Keratinocyte (primary cell): ENCODE data around the gene CHRM4. TPM values are rescaled to one million over a fixed set of nuclear protein-coding genes. Genes with fewer than 3 reads are reported as not detected.

ENCODE experiments used
- DNase-seq: peaks from one replicate; pipeline ENCODE4 v3.0.0-alpha.2; 2011; ENCODE audit warnings: low read depth, missing footprints, low spot score
- FAIRE-seq: peaks from 2 replicates; lab custom pipeline; 2011; peaks lifted over from hg19 to GRCh38; lab: Jason Lieb, UNC
- H2AFZ ChIP-seq: 2 replicates; pipeline ENCODE4 v1.6.0; 2012; ENCODE audit warnings: low read length, control low read depth, inconsistent platforms; ENCODE audit not compliant: control insufficient read depth
- H3K27ac ChIP-seq: 2 replicates; pipeline ENCODE4 v1.5.1; 2011; ENCODE audit warnings: low read length; ENCODE audit not compliant: control insufficient read depth, insufficient read depth
- H3K27me3 ChIP-seq: 3 replicates; pipeline ENCODE4 v1.6.0; 2011; ENCODE audit warnings: low read length; ENCODE audit not compliant: control insufficient read depth, insufficient read depth; ENCODE audit errors: extremely low read depth
- H3K36me3 ChIP-seq, 2 experiments: 2 replicates in 1 of 2; 3 replicates in 1 of 2; pipeline ENCODE4 v1.5.1; 2011; ENCODE audit warnings: low read length in 2 of 2, mild to moderate bottlenecking in 1 of 2; ENCODE audit not compliant: control insufficient read depth in 2 of 2, insufficient read depth in 2 of 2; ENCODE audit errors: extremely low read depth in 1 of 2
- H3K4me1 ChIP-seq: 3 replicates; pipeline ENCODE4 v1.5.1; 2011; ENCODE audit warnings: low read length; ENCODE audit not compliant: control insufficient read depth, insufficient read depth; ENCODE audit errors: extremely low read depth
- H3K4me2 ChIP-seq: 3 replicates; pipeline ENCODE4 v1.6.0; 2011; ENCODE audit warnings: low read depth, low read length; ENCODE audit not compliant: control insufficient read depth, insufficient read depth; ENCODE audit errors: extremely low read depth
- H3K4me3 ChIP-seq, 3 experiments: fragments of 200-600 bp in 1 of 3; sonication (generic) in 1 of 3; 2 replicates in 2 of 3; 3 replicates in 1 of 3; pipeline ENCODE4 v1.5.1; 2011 to 2016; ENCODE audit warnings: low read length in 3 of 3, mild to moderate bottlenecking in 3 of 3, control low read depth in 2 of 3, inconsistent platforms in 1 of 3, low read depth in 1 of 3, mixed read lengths in 1 of 3, mixed run types in 1 of 3, moderate library complexity in 1 of 3; ENCODE audit not compliant: control insufficient read depth in 2 of 3, insufficient read depth in 2 of 3; ENCODE audit errors: extremely low read depth in 1 of 3
- H3K79me2 ChIP-seq: 2 replicates; pipeline ENCODE4 v1.6.0; 2012; ENCODE audit warnings: low read length; ENCODE audit not compliant: control insufficient read depth, insufficient read depth
- H3K9ac ChIP-seq: 3 replicates; pipeline ENCODE4 v1.6.0; 2011; ENCODE audit warnings: low read length; ENCODE audit not compliant: control insufficient read depth, insufficient read depth; ENCODE audit errors: extremely low read depth
- H3K9me1 ChIP-seq: 3 replicates; pipeline ENCODE4 v1.6.0; 2011; ENCODE audit warnings: low read length; ENCODE audit not compliant: control insufficient read depth, insufficient read depth; ENCODE audit errors: extremely low read depth
- H3K9me3 ChIP-seq: 2 replicates; pipeline ENCODE4 v1.5.1; 2012; ENCODE audit warnings: low read depth, low read length; ENCODE audit not compliant: control insufficient read depth
- H4K20me1 ChIP-seq: 3 replicates; pipeline ENCODE4 v1.6.0; 2011; ENCODE audit warnings: low read length; ENCODE audit not compliant: control insufficient read depth, insufficient read depth; ENCODE audit errors: extremely low read depth
- CTCF ChIP-seq, 3 experiments: IDR thresholded peaks in 1 of 3; conservative IDR thresholded peaks in 1 of 3; optimal IDR thresholded peaks in 1 of 3; 2 replicates in 2 of 3; 3 replicates in 1 of 3; pipeline versions ENCODE3 to v1.5.1; 2011; ENCODE audit warnings: low read length in 3 of 3, mild to moderate bottlenecking in 3 of 3, moderate library complexity in 2 of 3, control low read depth in 1 of 3, inconsistent platforms in 1 of 3; ENCODE audit not compliant: insufficient read depth in 2 of 3; ENCODE audit errors: extremely low read depth in 1 of 3
- EZH2 ChIP-seq: IDR thresholded peaks from one replicate; pipeline ENCODE4 v1.6.1; 2012; ENCODE audit warnings: inconsistent platforms, mild to moderate bottlenecking, low read length, moderate library complexity
- dilution Hi-C: fragments of 300-500 bp; cut with MboI; formaldehyde crosslinking; loops from one replicate; pipeline ENCODE4 v1.7.0; 2020; ENCODE audit warnings: low sequenced_read_pairs; ENCODE audit not compliant: extremely low pct_ligation_motif_present
- polyA plus RNA-seq, 5 experiments: library from polyadenylated mRNA; depleted of rRNA in 3 of 5; stranded (reverse) in 3 of 5; stranded (forward) in 1 of 5; unstranded in 1 of 5; fragments of >200 nt; gene quantifications; 1 replicate in 1 of 5; 2 replicates in 3 of 5; 3 replicates in 1 of 5; pipeline versions ENCODE4 v1.2.1 to v1.2.3, GENCODE V29; 2011 to 2012; ENCODE audit warnings: missing spikeins in 2 of 5, low read depth in 1 of 5, low replicate concordance in 1 of 5

The CHRM4 gene
- polyA plus RNA-seq, 1 donor (not counting 4 experiments of a cell fraction or from before 2014, with no cell fraction given): not detected

- Histone ChIP-seq H3K9ac (no peak overlapping the region), H3K4me3 (no peak overlapping the region), H3K79me2 (no peaks in the 10 kb centered on the region), H3K4me1 (peaks cover 17% of the 10 kb centered on the region), H3K4me2 (no peak overlapping the region), H2AFZ (no peak overlapping the region), H4K20me1 (peaks cover 2% of the 10 kb centered on the region), H3K27me3 (peaks cover 57% of the 10 kb centered on the region), H3K27ac (no peak overlapping the region), H3K9me3 (no peaks in the 10 kb centered on the region), H3K9me1 (no peaks in the 10 kb centered on the region), H3K36me3 (no peaks in the 10 kb centered on the region)
- TF ChIP-seq CTCF (optimal IDR thresholded peaks at IDR 0.05 in 1 of 3, IDR thresholded peaks at IDR 0.05 in 1 of 3, conservative IDR thresholded peaks at IDR 0.05 in 1 of 3; ENCODE audit: extremely low read depth in 1 of 3, insufficient read depth in 2 of 3, low read length in 3 of 3): no peak
- no peak for TF ChIP-seq EZH2
- DNase-seq (peak; percentile 35), FAIRE-seq (no peak)
- dilution Hi-C loops: no loop called here
Observed at GRCh38 chr11:46386674-46387073, 4.9 kb downstream of the CHRM4 start.

- no peak overlapping the region for H3K4me2 ChIP-seq
- no peak overlapping the region for H3K4me3 ChIP-seq
- H3K79me2 ChIP-seq: no peaks in the 10 kb centered on the region
- no peak overlapping the region for H3K27ac ChIP-seq
- no peaks in the 10 kb centered on the region for H3K9me1 ChIP-seq
- H3K4me1 ChIP-seq: peaks cover 18% of the 10 kb centered on the region
- DNase-seq (no peak), FAIRE-seq (no peak)
- no peaks in the 10 kb centered on the region for H3K9me3 ChIP-seq
- no peaks in the 10 kb centered on the region for H3K36me3 ChIP-seq
- dilution Hi-C loops: no loop called here
- H3K27me3 ChIP-seq: peaks cover 53% of the 10 kb centered on the region
- peaks cover 2% of the 10 kb centered on the region for H4K20me1 ChIP-seq
- no peak for TF ChIP-seq EZH2
- TF ChIP-seq CTCF (optimal IDR thresholded peaks at IDR 0.05 in 1 of 3, IDR thresholded peaks at IDR 0.05 in 1 of 3, conservative IDR thresholded peaks at IDR 0.05 in 1 of 3; ENCODE audit: extremely low read depth in 1 of 3, insufficient read depth in 2 of 3, low read length in 3 of 3): no peak
- H3K9ac ChIP-seq: no peak overlapping the region
- H2AFZ ChIP-seq: no peak overlapping the region
Observed at GRCh38 chr11:46386005-46386578, 5.5 kb downstream of the CHRM4 start.
